HG02678 (cell line): ENCODE measurements around the gene ZBTB7C.
"Not testable (repeated sequence)": the region's sequence is repeated elsewhere in the genome, so short reads cannot be mapped to it uniquely, and the experiment has no call there.

Experiments
- ATAC-seq: cut with Tn5 transposase; IDR thresholded peaks from one replicate; pipeline ENCODE4 v1.9.1; 2021; ENCODE audit warnings: mild to moderate bottlenecking, moderate library complexity; ENCODE audit not compliant: unreplicated experiment

ZBTB7C gene

GRCh38 chr18:48303883-48304282 lies 105.3 kb downstream of the ZBTB7C start:
- no peak for ATAC-seq

GRCh38 chr18:48302736-48303135 lies 106.4 kb downstream of the ZBTB7C start:
- no peak for ATAC-seq

- no peak for ATAC-seq
These were observed 108.7 kb downstream of the ZBTB7C start for GRCh38 chr18:48300463-48300961.

GRCh38 chr18:48297139-48297538 lies 112.0 kb downstream of the ZBTB7C start:
- no peak for ATAC-seq

- no peak for ATAC-seq
These were observed 112.6 kb downstream of the ZBTB7C start for GRCh38 chr18:48296581-48296980.

GRCh38 chr18:48295586-48296311 lies 113.4 kb downstream of the ZBTB7C start:
- no peak for ATAC-seq

- no peak for ATAC-seq
These were observed 114.1 kb downstream of the ZBTB7C start for GRCh38 chr18:48294899-48295585.

- ATAC-seq = no peak
These were observed 115.0 kb downstream of the ZBTB7C start for GRCh38 chr18:48293954-48294898.

GRCh38 chr18:48292782-48293424 lies 116.3 kb downstream of the ZBTB7C start:
- ATAC-seq = no peak

- no peak for ATAC-seq
These were observed 117.0 kb downstream of the ZBTB7C start for GRCh38 chr18:48292229-48292628.

GRCh38 chr18:48290162-48290926 lies 118.8 kb downstream of the ZBTB7C start:
- ATAC-seq = no peak

- no peak for ATAC-seq
These were observed 124.4 kb downstream of the ZBTB7C start for GRCh38 chr18:48284743-48285142.

- not testable (repeated sequence) for ATAC-seq
These were observed 125.2 kb downstream of the ZBTB7C start for GRCh38 chr18:48284011-48284410.

- not testable (repeated sequence) for ATAC-seq
These were observed 127.7 kb downstream of the ZBTB7C start for GRCh38 chr18:48281460-48281859.

GRCh38 chr18:48279312-48279711 lies 129.9 kb downstream of the ZBTB7C start:
- ATAC-seq = no peak

GRCh38 chr18:48278081-48278480 lies 131.1 kb downstream of the ZBTB7C start:
- no peak for ATAC-seq

GRCh38 chr18:48274301-48274700 lies 134.9 kb downstream of the ZBTB7C start:
- ATAC-seq = no peak

GRCh38 chr18:48270929-48271328 lies 138.3 kb downstream of the ZBTB7C start:
- ATAC-seq = no peak

GRCh38 chr18:48265328-48265727 lies 143.9 kb downstream of the ZBTB7C start:
- no peak for ATAC-seq
